GM19240 (cell line): ENCODE measurements around the gene DNAI4.
"Not testable (repeated sequence)": the region's sequence is repeated elsewhere in the genome, so short reads cannot be mapped to it uniquely, and the experiment has no call there.

Experiments
- DNase-seq: peaks from one replicate; pipeline ENCODE4 v3.0.0; 2011; ENCODE audit warnings: low spot score; ENCODE audit not compliant: insufficient read length

The DNAI4 gene

GRCh38 chr1:66924756-66925557 is at the start of gene DNAI4, which contains the start of gene MIER1:
DNAI4 (minus strand) TSS chr1:66924856; CDS start chr1:66924831, 25 bp downstream.
MIER1 (plus strand) TSS chr1:66924990; CDS start chr1:66925029, 39 bp downstream.
- DNase-seq = peak; percentile 93

- no peak for DNase-seq
Measured at GRCh38 chr1:66968574-66968973, 43.9 kb upstream of the DNAI4 start.

- DNase-seq = not testable (repeated sequence)
Measured at GRCh38 chr1:66966188-66966873, 41.7 kb upstream of the DNAI4 start.

- DNase-seq = no peak
Measured at GRCh38 chr1:66957938-66958337, 33.3 kb upstream of the DNAI4 start.

GRCh38 chr1:66954208-66954607 is 29.6 kb upstream of the DNAI4 start:
- DNase-seq = no peak

- no peak for DNase-seq
Measured at GRCh38 chr1:66951513-66951912, 26.9 kb upstream of the DNAI4 start.

GRCh38 chr1:66947267-66947666 is 22.6 kb upstream of the DNAI4 start:
- DNase-seq = no peak

GRCh38 chr1:66945316-66945715 is 20.7 kb upstream of the DNAI4 start:
- no peak for DNase-seq

GRCh38 chr1:66944330-66945274 is 19.9 kb upstream of the DNAI4 start:
- no peak for DNase-seq

- DNase-seq = no peak
Measured at GRCh38 chr1:66943361-66943969, 18.8 kb upstream of the DNAI4 start.

GRCh38 chr1:66940981-66941380 is 16.3 kb upstream of the DNAI4 start:
- no peak for DNase-seq

- no peak for DNase-seq
Measured at GRCh38 chr1:66938613-66939012, 14.0 kb upstream of the DNAI4 start.

- DNase-seq = no peak
Measured at GRCh38 chr1:66937529-66938234, 13.0 kb upstream of the DNAI4 start.

GRCh38 chr1:66933887-66934700 is 9.4 kb upstream of the DNAI4 start:
- DNase-seq = no peak

- no peak for DNase-seq
Measured at GRCh38 chr1:66932291-66932690, 7.6 kb upstream of the DNAI4 start.

GRCh38 chr1:66931590-66931989 is 6.9 kb upstream of the DNAI4 start:
- no peak for DNase-seq

- no peak for DNase-seq
Measured at GRCh38 chr1:66930823-66931174, 6.1 kb upstream of the DNAI4 start.

- peak; percentile 11 for DNase-seq
Measured at GRCh38 chr1:66929999-66930822, 5.6 kb upstream of the DNAI4 start.

- no peak for DNase-seq
Measured at GRCh38 chr1:66929691-66929998, 5.0 kb upstream of the DNAI4 start.
